SK-N-MC (cell line): ENCODE results near the gene SOD2.

ENCODE experiments used
- DNase-seq: peaks from one replicate; pipeline ENCODE4 v3.0.0-alpha.2; 2011; ENCODE audit warnings: low read depth, low spot score
- H3K27ac ChIP-seq: fragments of 200-600 bp; sonication (generic); 2 replicates; pipeline ENCODE4 v1.5.1; 2016; ENCODE audit warnings: mixed run types
- H3K36me3 ChIP-seq: fragments of 200-600 bp; sonication (generic); 2 replicates; pipeline ENCODE4 v1.6.1; 2017; ENCODE audit warnings: antibody characterized with exemption, low read length, mixed read lengths; ENCODE audit not compliant: insufficient read depth
- H3K4me3 ChIP-seq: fragments of 200-600 bp; sonication (generic); 2 replicates; pipeline ENCODE4 v1.5.1; 2016
- H3K9ac ChIP-seq: fragments of 200-600 bp; sonication (generic); 2 replicates; pipeline ENCODE4 v1.8.0; 2017; ENCODE audit warnings: mixed run types, mixed read lengths; ENCODE audit not compliant: insufficient read length
- H3K9me3 ChIP-seq: fragments of 200-600 bp; sonication (generic); 2 replicates; pipeline ENCODE4 v1.6.1; 2017; ENCODE audit warnings: low read depth, mild to moderate bottlenecking, antibody characterized with exemption, low read length, moderate library complexity, mixed read lengths
- EZH2 ChIP-seq: fragments of 200-600 bp; sonication (generic); IDR thresholded peaks from one replicate; pipeline ENCODE4 v1.6.1; 2017; ENCODE audit warnings: antibody characterized with exemption
- FOXP2 ChIP-seq: optimal IDR thresholded peaks from 2 replicates; pipeline ENCODE3; 2011; ENCODE audit warnings: mild to moderate bottlenecking, moderate library complexity; ENCODE audit not compliant: insufficient read depth; ENCODE audit errors: extremely low read length, control extremely low read depth
- POLR2AphosphoS5 ChIP-seq: IDR thresholded peaks from 2 replicates; pipeline ENCODE4 v1.6.1; 2012; ENCODE audit warnings: mild to moderate bottlenecking, low read depth, low read length, borderline replicate concordance

SOD2 gene

GRCh38 chr6:159645640-159646039 lies 47.4 kb downstream of the SOD2 start:
- Histone ChIP-seq H3K4me3 (no peak overlapping the region), H3K36me3 (no peaks in the 10 kb centered on the region), H3K9me3 (no peaks in the 10 kb centered on the region), H3K27ac (no peak overlapping the region), H3K9ac (no peak overlapping the region)
- DNase-seq: no peak
- TF ChIP-seq EZH2 (no peak), FOXP2 (no peak), POLR2AphosphoS5 (no peak)
